Fibroblast of skin of back (primary cell): ENCODE data around the gene MAD1L1.
"Not testable (repeated sequence)": the region's sequence is repeated elsewhere in the genome, so short reads cannot be mapped to it uniquely, and the experiment has no call there.

ENCODE experiments used
- DNase-seq: peaks from one replicate; pipeline ENCODE4 v3.0.0-alpha.2; 2013

The MAD1L1 gene

DNA sequence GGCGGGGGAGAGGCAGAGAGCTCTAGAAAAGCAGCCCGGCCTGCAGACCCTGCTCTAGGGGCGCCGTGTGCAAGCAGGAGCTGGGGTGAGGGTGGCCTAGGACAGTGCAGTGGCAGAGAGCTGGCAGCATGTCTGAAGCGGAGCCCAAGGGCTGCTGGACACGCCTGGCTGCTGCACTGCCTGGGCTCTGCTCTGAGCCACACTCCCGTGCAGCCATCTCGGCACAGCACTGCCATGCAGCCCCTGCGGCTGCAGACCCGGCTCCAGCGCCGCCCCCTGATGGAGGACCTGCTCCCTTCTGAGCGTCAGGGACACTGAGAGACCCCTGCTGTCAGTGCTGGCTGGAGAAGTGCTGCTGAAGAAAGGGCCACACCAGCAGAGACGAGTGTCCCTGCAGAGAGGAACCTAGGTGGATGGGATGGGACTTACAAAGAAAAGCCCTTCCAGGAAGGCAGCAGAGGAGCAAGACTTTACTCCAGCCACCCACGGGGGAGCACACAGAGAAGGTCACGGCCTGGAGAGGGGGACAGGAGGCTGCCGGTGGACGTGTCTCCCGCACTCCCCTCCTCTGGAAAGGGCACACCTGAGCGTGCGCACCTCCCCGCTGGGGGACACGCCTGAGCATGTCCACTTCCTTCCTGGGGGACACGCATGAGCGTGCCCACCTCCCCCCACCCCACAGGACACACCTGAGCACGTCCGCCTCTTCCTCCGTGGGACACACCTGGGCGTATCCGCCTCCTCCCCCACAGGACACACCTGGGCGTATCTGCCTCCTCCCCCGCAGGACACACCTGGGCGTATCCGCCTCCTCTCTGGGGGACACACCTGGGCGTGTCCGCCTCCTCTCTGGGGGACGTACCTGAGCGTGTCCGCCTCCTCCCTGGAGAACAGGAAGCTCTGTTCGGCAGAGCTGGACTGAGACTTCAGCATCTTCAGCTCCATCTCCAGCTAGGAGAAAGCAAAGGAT, 252.9 kb downstream of the MAD1L1 start:
- no peak for DNase-seq

DNA sequence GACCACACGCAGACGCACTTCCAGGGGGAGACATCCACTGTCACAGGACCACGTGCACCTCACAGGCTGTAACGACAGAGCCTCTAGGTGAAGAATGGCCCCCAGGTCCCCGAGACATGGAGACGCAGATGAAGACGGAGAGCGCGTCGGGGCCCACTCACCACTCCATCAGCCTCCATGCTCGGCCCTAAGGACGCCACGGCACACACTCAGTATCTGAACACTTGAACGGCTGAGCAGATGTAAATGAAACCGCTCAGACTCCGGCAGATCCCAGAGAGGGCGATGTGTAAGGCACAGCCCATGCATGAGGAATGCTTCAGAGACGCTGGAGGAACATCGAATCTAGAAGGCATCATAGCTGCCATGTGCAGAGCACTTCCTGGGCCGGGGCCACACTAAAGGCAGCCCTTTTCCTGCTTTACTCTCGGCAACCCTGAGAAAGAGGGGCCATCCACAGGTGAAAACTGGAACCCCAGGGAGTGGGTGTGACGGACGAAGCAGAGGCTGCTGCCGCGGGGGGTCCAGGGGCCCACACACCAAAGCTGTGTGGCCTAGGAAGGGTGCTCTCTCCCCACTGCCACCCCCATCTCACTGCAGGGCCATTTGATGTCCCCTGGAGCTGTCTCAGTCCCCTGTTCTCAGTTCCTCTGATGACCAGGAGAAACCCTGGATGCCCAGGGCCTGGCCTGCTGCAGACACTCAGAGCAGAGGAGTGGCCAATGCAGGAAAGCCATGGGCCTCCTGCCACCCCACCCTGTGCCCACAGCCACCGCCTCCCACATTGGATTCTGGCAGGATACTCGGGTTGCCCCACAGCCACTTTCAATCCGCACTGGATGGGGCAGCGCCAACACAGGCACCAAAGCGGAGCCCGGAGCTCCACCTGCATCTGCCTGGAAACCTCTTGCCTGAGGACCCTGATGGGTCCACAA, 253.8 kb downstream of the MAD1L1 start:
- no peak for DNase-seq

DNA sequence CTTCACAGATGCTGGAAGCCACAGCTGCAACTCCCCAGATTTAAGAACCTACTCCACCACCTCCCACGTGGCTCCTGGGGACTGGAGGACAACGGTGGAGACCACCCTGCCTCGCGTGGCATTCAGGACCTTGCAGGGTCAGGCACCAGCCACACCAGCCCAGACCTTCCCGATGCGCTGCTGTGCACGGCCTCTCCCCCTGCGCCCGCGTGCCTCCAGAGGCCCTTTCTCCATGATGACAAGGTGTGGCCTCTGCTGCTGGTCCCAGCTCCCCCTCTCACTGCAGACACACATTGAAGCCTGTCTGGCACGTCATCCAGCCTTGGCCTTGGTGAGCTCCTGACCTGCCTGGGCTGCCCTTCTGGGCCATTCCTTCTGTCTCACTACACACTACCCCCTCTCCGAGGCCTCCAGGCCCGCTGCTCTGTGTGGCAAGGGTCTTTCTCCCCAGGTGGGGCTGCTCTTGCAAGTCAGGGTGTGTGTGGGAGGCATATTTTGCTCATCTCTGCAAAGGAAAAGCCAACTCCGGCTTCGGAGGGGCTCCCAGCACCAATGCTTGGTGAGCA, 254.8 kb downstream of the MAD1L1 start:
- no peak for DNase-seq

DNA sequence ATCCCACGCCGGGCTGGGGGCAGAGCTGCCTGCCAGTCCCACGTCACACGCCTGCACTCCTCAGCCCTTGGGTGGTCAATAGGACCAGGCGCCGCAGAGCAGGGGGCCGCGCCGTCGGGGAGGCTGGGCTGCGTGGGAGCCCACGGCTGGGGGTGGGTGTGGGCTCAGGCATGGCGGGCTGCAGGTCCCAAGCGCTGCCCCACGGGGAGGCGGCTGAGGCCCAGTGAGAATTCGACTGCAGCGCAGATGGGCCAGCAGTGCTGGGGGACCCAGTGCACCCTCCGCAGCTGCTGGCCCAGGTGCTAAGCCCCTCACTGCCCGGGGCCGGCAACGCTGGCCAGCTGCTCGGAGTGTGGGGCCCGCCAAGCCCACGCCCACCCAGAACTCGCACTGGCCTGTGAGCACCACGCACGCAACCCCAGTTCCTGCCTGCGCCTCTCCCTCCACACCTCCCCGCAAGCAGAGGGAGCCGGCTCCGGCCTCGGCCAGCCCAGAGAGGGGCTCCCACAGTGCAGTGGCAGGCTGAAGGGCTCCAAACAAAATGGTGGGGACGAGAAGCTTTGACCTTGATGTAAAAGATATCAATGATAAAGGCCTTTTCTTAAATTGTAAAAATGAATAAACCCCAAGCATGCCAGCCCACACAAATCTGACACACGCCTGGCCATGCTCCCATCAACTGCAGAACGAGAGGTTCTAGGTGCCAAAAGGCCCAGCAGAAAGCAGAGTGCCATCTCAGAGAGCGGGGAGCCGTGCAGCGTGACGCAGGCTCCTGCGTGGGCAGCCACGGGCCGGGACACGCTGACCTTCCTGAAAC, 255.5 kb downstream of the MAD1L1 start:
- DNase-seq = no peak

DNA sequence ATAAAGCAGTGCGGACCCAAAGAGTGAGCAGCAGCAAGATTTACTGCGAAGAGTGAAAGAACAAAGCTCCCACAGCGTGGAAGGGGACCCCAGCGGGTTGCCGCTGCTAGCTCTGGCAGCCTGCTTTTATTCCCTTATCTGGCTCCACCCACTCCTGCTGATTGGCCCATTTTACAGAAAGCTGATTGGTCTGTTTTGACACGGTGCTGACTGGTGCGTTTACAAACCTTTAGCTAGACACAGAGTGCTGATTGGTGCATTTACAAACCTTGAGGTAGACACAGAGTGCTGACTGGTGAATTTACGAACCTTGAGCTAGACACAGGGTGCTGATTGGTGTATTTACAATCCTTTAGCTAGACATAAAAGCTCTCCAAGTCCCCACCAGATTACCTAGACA, 256.2 kb downstream of the MAD1L1 start:
- DNase-seq = not testable (repeated sequence)

DNA sequence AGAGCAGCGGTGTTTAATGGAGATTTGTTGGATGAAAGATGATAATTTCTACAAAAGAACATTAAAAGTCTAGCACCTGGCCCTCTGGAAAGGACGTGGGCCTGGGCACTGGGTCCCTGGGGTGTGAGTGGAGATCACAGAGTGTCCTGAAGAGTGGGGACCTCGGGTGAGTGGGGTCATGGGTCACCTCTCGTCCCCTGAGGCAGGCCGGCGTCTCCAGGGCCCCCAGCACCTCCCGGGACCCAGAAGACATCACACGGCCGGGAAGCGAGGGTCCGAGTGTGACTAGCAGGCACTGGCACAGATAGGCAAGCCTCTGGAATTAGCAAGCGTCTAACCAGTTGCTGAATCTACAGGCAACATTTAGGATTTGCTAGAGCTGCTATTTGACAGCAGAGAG, 257.2 kb downstream of the MAD1L1 start:
- DNase-seq = no peak

DNA sequence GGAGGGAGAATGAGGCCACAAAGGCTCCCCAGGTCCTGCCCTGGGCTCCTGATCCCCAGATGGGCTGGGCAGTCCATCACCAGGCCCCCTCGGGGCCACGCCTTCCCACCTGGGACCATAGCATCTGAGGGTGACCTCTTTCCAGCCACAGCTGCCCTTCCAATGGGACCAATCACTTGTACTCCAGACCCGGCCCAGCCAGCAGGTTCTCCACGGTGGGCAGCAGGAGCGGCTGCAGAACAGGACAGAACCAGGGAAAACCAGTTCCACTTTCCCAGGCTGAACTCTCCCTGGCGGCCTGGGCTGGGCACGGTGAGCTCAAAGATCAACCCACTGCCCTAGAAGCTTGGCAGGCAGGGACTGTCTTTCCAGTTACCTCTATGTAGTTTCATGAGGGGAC, 257.6 kb downstream of the MAD1L1 start:
- no peak for DNase-seq

DNA sequence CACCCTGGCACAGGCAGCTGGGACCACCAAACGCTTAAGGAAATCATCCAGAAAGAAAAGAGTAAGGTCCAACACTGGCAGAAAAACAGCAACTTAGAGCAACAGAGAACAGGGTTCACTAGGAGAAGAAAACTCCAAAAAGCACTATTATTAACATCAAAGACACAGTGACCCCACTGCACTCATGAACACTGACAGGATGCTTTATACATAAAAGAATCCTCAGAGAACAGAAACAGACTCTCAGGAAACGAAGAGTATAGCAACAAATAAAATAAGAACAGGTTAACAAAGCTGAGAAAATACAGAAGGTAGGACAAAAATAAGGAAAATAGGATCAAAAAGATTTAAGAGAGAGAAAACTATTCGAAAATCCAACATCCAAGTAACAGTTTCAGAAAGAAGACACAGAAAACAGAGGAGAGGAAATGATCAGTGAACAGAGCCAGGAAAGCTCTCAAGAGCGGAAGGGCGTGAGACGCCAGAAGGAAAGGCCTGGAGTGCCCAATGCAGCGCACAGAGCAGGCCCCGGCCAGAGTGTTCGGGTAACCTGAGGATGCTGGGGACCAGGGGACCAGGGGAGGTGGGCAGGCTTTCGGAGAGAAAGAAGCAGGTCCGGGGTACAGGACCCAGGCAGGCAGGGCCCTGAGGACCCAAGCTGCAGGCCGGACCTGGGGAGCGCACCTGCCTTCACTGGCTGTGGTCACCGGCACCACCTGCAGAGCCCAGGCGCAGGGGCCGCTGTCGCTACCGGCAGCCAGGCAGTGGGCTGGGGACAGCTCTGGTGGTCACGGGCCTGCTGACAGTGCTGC, 258.2 kb downstream of the MAD1L1 start:
- DNase-seq = no peak

DNA sequence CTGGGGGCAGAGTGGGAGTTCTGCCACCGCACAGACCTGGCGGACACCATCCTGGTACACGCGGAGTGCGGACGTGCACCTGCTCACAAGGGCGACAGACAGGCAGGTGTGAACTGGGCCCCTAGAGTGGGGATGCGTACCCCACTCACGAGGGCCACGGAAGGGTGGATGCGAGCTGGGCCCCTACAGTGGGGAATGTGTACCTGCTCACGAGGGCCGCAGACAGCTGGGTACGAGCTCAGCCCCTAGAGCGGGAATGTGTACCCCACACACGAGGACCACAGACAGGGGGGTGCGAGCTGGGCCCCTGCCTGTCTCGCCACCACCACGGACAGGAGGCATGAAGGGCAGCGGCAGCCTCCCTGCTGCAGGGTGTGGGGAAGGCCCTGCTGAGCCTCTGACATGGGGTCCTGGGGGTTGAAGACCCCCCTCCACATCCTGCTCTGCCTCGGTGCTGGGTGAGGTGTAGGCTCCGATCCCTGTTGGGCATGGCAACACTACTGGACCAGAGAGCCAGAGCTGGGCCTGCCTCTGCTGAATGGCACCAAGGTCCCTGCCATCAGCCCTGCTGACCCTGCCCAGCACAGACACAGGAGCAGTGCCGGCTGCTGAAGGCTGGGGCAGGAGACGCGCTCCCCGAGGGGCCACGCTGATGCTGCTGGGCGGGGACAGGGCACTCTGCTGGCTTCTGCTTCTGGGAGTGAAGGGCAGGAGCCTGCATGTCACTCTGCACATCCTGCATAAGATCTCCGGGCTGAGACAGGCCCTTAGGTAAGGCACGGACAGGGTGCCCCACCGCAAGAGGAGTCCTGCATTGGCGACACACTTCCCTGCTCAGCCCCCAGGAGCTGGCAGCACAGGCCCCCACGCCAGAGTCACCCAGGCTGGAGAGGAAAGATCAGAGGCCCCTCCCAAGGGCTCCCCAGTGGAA, 259.2 kb downstream of the MAD1L1 start:
- no peak for DNase-seq

DNA sequence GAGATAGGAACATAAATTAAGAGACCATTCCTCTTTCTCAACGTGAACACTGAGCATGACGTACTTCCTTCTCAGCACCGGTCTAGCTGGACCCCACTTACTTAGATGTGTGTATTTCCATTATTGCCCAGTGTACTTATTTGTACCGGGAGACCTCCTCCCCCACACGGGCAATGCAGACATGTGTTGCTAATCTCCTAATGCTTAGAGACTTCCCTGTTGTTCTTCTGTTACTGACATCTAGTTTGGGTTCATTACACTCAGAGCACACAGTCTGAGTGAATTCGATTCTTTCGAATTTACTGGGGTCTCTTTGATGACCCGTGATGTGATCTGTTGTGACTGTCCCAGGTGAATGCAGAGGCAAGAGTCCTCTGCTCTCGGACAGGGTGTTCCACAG, 260.0 kb downstream of the MAD1L1 start:
- DNase-seq = no peak

DNA sequence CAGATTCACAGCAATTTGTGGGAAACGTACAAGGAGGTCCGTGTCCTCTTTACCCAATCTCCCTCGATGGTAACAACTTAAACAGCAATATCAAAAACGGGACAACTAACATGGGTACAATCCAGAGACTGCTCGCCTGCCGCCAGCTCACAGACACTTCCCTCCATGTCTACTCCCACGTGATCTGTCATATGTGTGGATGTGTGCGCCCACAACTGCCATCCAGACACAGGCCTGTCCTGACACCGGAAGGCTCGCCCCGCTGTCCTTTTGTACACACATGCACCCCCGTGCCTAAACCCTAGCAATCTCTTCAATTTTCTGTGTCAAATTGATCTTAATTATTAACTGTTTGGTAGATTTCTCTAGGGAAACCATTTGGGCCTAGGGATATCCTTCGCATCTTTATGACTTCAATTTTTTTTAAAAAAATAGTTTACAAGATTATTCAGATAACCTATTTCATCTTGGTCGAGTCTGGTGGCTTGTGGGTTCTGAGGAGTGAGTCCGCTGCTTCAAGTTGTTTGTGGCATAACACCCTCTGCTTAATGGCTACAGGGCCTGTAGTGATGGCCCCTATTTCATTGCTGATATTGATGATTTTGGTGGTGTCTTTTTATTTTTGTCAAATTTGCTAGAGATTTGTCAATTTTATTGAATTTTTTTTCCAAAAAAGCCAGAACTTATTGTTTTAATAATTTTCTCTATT, 260.6 kb downstream of the MAD1L1 start:
- no peak for DNase-seq

DNA sequence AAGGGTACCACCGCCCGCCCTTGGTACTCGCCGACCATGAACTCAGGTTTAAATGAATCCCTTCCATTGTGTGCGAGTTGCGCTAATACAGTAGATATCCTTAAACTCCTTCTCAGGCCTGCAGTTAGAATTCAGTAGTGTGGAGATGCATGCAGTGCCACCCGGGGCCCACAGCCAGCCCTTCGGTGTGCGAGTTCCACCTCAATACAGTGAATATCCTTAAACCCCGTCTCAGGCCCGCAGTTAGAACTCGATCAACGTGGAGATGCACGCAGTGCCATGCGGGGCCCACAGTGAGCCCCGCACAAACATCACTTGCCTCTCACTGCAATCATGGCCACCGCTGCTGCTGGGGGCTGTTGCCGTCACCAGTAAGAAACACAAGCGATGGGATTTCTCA, 261.9 kb downstream of the MAD1L1 start:
- DNase-seq = no peak

DNA sequence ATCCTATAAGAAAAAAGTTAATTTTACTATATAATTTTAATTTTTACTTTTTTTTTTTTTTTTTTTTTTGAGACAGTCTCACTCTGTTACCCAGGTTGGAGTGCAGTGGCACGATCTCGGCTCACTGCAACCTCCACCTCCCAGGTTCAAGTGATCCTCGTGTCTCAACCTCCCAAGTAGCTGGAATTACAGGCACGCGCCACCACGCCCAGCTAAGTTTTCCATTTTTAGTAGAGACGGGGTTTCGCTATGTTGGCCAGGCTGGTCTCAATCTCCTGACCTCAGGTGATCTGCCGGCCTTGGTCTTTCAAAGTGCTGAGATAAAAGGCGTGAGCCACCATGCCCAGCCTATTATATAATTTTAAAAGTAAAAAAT, 262.5 kb downstream of the MAD1L1 start:
- DNase-seq = not testable (repeated sequence)

DNA sequence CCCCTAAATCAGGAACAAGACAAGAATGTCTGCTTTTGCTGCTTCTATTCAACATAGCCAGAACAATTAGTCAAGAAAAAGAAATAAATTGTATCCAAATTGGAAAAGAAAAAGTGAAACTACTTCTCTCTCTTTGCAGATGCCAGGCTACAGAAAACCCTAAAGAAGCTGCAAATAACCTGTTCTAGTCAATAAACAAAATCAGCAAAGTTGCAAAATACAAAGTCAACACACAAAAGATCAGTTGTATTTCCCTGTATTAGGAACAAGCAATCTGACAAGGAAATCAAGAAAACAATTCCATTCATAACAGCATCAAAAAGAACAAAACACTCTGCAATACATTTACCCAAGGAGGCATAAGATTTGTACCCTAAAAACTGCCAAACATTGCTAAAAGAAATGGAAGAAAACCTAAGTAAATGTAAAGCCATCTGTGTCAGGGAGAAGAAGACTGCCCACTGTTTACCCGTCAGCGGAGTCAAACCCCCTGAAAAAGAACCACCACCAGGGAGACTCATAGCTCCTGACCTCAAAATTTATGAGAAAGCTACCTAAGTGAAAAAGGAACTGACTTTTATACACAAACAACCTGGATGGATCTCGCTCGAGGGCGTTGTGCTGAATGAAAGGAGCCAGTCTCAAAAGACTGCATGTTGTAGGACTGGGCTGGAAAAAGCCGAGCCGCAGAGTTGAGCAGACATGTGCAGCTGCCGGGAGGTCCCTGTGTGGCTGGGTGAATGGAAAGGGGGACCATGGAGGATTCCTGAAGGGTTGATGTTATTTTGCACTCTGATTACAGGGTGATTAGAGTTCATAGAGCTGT, 263.1 kb downstream of the MAD1L1 start:
- no peak for DNase-seq

DNA sequence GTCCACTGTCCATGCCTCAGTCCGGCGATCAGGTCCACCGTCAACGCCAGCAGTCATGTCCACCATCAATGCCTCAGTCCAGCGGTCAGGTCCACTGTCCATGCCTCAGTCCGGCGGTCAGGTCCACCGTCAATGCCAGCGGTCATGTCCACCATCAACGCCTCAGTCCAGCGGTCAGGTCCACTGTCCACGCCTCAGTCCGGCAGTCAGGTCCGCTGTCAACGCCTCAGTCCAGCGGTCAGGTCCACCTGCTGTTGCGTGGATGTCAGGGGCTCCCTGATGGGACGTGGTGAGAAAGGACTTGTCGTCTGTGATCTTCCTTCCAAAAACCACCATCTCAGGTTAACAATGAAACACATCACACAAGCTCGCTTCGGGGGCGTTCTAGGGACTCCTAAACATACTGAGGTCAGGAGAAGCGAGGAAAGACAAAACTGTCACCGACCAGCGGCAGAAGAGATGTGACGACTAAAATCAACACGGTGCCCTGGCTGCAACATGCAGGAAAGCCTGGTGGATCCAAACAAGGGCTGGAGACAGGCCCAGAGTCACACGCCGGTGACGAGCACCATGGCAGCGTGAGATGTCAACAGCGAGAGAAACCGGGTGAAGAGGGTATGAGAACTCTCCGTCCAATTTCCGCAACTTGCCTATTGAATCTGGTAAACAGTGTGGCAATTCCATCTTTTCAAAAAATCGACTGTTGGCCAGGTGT, 264.2 kb downstream of the MAD1L1 start:
- DNase-seq = no peak

DNA sequence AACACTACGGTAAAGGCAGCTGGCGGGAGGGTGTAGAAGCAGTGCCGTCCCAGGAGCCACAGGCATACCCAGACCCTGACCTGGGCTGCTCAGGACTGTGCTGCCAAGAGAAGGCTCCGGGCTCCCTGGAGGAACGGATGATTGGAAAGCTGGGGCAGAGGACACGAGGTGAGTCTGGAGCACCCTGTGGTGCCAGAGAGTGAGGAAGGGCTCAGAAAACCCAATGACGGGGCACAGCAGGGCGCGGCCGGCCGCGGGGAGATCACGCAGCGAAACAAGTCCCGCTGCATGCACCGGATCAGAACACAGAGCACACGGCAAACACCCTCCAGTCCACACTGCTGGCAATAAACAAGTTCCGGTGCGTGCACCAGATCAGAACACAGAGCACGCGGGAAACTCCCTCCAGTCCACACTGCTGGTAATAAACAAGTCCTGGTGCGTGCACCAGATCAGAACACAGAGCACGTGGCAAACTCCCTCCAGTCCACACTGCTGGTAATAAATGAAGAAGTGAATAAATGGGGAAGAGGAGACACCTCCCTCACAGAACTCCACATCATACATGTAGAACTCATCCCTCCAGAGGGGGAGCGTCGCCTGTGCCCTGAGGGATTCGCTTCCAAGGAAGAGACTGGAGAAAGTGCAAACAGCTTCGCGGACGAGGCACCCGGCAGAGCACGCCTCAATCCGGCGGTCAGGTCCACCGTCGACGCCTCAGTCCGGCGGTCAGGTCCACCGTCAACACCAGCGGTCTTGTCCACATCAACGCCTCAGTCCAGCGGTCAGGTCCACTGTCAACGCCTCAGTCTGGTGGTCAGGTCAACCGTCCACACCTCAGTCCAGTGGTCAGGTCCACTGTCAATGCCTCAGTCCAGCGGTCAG, 265.0 kb downstream of the MAD1L1 start:
- DNase-seq = no peak
